Astrocyte of the cerebellum (primary cell): ENCODE data around the gene ADORA2A.

Source experiments
- DNase-seq: peaks from one replicate; pipeline ENCODE4 v3.0.0-alpha.2; 2011; ENCODE audit warnings: low read depth
- H3K4me3 ChIP-seq: 2 replicates; pipeline ENCODE4 v1.5.1; 2011; ENCODE audit warnings: mild to moderate bottlenecking, low read depth, low read length, moderate library complexity
- CTCF ChIP-seq: IDR thresholded peaks from 2 replicates; pipeline ENCODE4 v1.5.1; 2012; ENCODE audit warnings: low read length, low read depth, moderate library complexity, mild to moderate bottlenecking; ENCODE audit errors: missing control alignments
- in situ Hi-C: cut with HindIII; loops from 2 replicates; pipeline ENCODE4 v1.10.0; 2017; ENCODE audit warnings: low sequenced_read_pairs

The ADORA2A gene

GRCh38 chr22:24420072-24420976, 7.1 kb upstream of the ADORA2A start:
- TF ChIP-seq CTCF = no peak
- H3K4me3 ChIP-seq = no peak overlapping the region
- in situ Hi-C loops = no loop called here
- DNase-seq = no peak

- in situ Hi-C loops = no loop called here
- TF ChIP-seq CTCF = no peak
- no peak overlapping the region for H3K4me3 ChIP-seq
- DNase-seq = no peak
Observed at GRCh38 chr22:24420977-24421343, 6.4 kb upstream of the ADORA2A start.

GRCh38 chr22:24421428-24421931, 5.9 kb upstream of the ADORA2A start:
- no peak overlapping the region for H3K4me3 ChIP-seq
- in situ Hi-C loops = no loop called here
- DNase-seq = no peak
- peak; percentile 18 for TF ChIP-seq CTCF

- DNase-seq = no peak
- TF ChIP-seq CTCF = no peak
- H3K4me3 ChIP-seq = no peak overlapping the region
- in situ Hi-C loops = no loop called here
Observed at GRCh38 chr22:24422102-24422665, 5.2 kb upstream of the ADORA2A start.

GRCh38 chr22:24423519-24424000, 3.8 kb upstream of the ADORA2A start:
- DNase-seq = no peak
- in situ Hi-C loops = no loop called here
- peak overlapping the region; percentile 44 for H3K4me3 ChIP-seq
- TF ChIP-seq CTCF = peak; percentile 56

GRCh38 chr22:24424001-24424900, 3.1 kb upstream of the ADORA2A start:
- no peak for DNase-seq
- in situ Hi-C loops = no loop called here
- H3K4me3 ChIP-seq = peak overlapping the region; percentile 44
- no peak for TF ChIP-seq CTCF
